ES-I3 (cell line): ENCODE data around the gene WASHC4.
"Not testable (repeated sequence)": the region's sequence is repeated elsewhere in the genome, so short reads cannot be mapped to it uniquely, and the experiment has no call there.

ENCODE experiments used
- H3K36me3 ChIP-seq: 2 replicates; pipeline ENCODE4 v1.6.1; 2013; ENCODE audit warnings: mild to moderate bottlenecking, low read length, control low read depth, moderate library complexity; ENCODE audit not compliant: insufficient read depth
- H3K4me1 ChIP-seq: 2 replicates; pipeline ENCODE4 v1.6.1; 2013; ENCODE audit warnings: mild to moderate bottlenecking, control low read depth, low read length; ENCODE audit not compliant: insufficient read depth
- H3K9ac ChIP-seq: 2 replicates; pipeline ENCODE4 v1.6.1; 2013; ENCODE audit warnings: low read depth, mild to moderate bottlenecking, low read length, moderate library complexity
- H3K9me3 ChIP-seq: 2 replicates; pipeline ENCODE4 v1.6.1; 2013; ENCODE audit warnings: mild to moderate bottlenecking, low read length, moderate library complexity; ENCODE audit not compliant: control insufficient read depth, insufficient read depth

Gene WASHC4

DNA sequence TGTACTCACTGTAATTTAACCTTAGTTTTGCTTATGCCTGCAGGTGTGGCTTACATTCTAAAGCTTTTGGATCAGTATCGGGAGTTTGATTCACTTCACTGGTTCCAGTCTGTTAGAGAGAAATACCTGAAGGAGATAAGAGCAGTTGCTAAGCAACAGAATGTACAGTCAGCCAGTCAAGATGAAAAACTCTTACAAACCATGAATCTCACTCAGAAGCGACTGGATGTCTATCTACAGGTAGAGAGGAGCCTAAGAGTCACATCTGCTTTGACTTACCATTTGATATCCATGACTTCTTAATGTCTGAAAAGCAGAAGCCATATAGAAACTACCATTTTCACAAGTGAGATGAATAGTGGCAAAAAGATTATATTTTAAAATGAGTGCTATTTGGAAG is 56.5 kb downstream of the WASHC4 start:
- Histone ChIP-seq H3K9ac (no peak overlapping the region), H3K4me1 (no peaks in the 10 kb centered on the region), H3K9me3 (no peaks in the 10 kb centered on the region), H3K36me3 (peaks cover 22% of the 10 kb centered on the region)

DNA sequence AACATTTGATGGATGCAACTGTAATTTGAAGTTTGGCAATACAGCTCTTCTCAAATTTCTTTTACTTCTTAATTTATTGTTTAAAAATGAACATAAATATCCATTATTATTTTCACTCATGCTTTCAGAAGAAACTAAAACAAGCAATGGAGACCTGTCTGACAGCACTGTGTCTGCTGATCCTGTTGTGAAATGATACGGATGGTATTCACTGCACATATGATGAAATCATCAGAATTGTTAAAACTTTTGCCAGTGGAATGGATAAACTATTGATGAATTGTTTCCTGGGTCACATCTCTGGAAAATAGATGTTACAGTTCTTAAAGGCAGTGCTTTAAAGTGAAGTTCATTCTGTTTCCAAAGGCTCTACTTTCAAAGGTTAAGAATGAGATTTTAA is 59.2 kb downstream of the WASHC4 start:
- H3K9me3 ChIP-seq: no peaks in the 10 kb centered on the region
- H3K36me3 ChIP-seq: peaks cover 22% of the 10 kb centered on the region
- H3K9ac ChIP-seq: no peak overlapping the region
- no peaks in the 10 kb centered on the region for H3K4me1 ChIP-seq

DNA sequence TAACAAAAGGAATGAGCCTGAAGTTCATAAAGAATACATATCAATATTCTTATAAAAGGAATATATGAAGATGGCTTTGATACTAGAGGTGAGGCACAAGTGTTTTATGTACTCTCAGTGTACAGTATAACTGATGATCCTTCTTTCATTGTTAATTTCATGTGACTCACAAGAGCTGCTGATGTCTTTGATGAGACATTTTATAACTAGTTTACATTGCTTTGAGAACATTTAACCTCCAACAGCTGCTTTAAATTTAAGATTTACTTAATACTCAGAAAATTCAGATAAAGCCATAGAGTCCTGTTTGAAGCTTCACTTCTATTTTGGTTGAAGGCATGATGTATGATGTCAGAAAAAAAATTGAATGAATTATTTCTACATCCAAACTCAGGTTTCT is 59.8 kb downstream of the WASHC4 start:
- Histone ChIP-seq H3K9me3 (no peaks in the 10 kb centered on the region), H3K9ac (no peak overlapping the region), H3K4me1 (no peaks in the 10 kb centered on the region), H3K36me3 (peaks cover 22% of the 10 kb centered on the region)

DNA sequence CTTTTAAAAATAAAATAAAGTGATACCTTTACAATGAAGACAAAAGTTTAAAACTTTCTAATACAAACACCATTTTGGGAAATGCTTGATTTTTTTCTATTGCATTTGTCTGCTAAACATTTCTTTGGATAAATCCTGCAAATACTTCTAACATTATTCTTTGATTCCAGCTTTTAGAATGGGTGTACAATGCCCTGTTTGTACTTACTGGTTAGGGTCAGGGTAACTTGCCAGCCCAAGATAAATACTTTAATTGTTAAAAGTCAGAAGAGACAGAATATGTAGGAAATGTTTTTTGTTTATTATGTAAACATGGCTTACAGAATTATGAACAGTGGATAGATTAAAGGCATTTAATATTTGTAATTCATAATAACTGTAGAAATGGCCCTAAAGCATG is 60.5 kb downstream of the WASHC4 start:
- Histone ChIP-seq H3K9ac (no peak overlapping the region), H3K36me3 (peaks cover 22% of the 10 kb centered on the region), H3K9me3 (no peaks in the 10 kb centered on the region), H3K4me1 (no peaks in the 10 kb centered on the region)

DNA sequence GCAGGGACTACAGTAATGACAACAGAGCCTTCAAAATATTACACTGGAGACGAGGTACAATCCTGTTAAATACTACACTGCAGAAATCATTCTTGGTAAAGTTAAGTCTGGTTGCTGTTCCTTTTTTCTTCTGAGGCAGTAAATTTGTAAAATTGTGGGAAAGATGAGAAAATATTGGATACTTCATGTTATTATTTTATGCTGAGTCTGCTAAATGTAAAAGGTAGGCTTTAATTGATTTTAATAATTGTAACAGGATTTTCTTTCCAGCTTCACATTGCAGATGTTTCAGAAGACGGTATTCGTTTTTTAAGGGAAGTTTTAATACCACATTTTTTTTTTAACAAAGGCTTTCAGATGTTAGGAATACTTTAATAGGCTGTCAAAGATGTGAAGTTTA is 62.6 kb downstream of the WASHC4 start:
- Histone ChIP-seq H3K4me1 (no peaks in the 10 kb centered on the region), H3K9ac (no peak overlapping the region), H3K36me3 (peaks cover 24% of the 10 kb centered on the region), H3K9me3 (no peaks in the 10 kb centered on the region)

DNA sequence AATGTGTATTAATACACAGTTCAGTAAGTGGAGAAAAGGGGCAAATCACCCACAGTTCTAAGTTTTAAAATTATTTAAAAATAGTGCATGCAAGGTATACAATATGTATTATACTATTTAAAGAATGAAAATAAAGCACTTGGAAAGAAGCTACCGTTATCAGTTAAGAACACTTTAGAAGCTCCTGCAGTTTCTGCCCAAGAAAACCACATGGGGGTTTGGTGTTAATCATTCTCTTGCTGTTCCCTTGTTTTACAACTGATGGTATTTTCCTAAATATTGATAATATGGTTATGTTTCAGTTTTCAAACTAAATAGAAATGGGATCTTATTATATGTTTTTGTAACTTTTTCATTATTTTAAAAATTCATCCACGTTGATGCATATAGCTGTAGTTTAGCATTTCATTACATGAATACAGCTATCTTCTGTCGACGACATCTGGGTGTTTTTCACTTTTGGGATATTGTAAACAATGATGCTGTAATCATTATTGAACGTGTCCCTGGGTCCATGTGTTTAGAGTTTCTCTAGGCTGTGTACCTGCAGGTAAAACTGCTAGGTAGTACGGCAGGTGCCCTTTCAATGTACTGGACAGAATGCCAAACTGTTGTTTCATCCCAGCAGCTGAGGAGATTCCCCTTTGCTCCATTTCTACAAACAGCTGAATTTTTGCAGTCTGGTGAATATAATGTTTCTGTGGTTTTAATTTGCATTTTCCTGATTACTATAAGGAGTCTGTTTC is 64.3 kb downstream of the WASHC4 start:
- no peaks in the 10 kb centered on the region for H3K4me1 ChIP-seq
- H3K9ac ChIP-seq: no peak overlapping the region
- no peaks in the 10 kb centered on the region for H3K9me3 ChIP-seq
- peaks cover 19% of the 10 kb centered on the region for H3K36me3 ChIP-seq

DNA sequence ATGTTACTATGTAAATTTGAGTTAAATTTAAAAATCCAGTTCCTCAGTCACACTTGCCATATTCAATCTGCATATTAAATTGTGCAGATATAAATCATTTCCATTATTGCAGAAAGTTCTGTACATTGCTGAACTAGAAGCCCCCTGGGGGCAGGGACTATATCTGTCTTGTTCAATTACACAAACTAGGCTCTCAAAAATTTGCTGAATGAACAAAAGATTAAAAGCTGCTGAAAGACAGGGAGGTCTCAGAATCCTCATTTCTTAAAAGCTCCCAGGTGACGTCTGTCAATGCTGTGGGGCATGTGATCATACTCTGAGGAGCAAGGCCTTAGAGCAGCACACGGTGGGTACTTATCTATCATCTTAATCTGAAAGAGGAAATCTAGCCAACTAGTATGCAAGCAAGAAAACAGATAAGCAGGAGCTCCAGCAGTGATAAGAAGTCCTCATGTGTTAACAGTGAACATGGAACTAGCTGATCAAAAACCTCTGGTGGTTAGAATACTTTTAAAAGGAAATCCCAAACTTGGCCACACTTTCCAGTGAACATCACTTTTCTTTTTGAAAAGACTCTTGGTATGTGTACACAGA is 68.0 kb downstream of the WASHC4 start:
- Histone ChIP-seq H3K9ac (no peak overlapping the region), H3K4me1 (no peaks in the 10 kb centered on the region), H3K9me3 (no peaks in the 10 kb centered on the region), H3K36me3 (peaks cover 14% of the 10 kb centered on the region)

DNA sequence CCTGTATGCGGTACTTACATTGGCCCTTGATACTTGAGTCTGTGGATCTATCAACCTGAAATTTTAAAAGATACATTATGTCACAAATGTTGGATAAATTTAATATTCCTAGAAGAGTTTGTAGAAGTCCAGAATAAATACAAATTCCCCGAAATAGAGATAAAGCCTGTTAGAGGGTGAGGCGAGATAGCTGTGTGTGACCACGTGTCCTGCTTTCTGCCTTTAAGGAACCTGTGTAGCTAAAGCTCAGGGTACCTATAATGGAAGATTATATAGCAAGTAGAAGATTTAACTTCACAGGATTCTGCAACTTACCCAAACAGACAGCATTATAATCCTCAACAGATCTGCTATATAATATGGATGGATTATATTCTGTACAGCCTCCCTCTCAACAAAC is 69.7 kb downstream of the WASHC4 start:
- Histone ChIP-seq H3K9me3 (no peaks in the 10 kb centered on the region; the same call in 1 of the 2 replicates), H3K36me3 (peaks cover 14% of the 10 kb centered on the region), H3K9ac (no peak overlapping the region), H3K4me1 (no peaks in the 10 kb centered on the region)

DNA sequence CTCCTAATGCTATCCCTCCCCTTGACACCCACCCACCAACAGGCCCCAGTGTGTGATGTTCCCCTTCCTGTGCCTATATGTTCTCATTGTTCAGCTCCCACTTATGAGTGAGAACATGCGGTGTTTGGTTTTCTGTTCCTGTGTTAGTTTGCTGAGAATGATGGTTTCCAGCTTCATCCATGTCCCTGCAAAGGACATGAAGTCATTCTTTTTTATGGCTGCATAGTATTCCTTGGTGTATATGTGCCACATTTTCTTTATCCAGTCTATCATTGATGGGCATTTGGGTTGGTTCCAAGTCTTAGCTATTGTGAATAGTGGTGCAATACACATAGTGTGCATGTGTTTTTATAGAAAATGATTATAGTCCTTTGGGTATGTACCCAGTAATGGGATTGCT is 71.6 kb downstream of the WASHC4 start:
- H3K9me3 ChIP-seq, H3K9ac ChIP-seq, H3K36me3 ChIP-seq, H3K4me1 ChIP-seq: not testable (repeated sequence)

DNA sequence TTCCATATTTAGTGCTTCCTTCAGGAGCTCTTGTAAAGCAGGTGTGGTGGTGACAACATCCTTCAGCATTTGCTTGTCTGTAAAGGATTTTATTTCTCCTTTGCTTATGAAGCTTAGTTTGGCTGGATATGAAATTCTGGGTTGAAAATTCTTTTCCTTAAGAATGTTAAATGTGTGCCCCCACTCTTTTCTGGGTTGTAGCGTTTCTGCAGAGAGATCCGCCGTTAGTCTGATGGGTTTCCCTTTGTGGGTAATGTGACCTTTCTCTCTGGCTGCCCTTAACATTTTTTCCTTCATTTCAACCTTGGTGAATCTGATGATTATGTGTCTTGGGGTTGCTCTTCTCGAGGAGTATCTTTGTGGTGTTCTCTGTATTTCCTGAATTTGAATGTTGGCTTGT is 75.9 kb downstream of the WASHC4 start:
- H3K9me3 ChIP-seq, H3K36me3 ChIP-seq, H3K9ac ChIP-seq, H3K4me1 ChIP-seq: not testable (repeated sequence)

DNA sequence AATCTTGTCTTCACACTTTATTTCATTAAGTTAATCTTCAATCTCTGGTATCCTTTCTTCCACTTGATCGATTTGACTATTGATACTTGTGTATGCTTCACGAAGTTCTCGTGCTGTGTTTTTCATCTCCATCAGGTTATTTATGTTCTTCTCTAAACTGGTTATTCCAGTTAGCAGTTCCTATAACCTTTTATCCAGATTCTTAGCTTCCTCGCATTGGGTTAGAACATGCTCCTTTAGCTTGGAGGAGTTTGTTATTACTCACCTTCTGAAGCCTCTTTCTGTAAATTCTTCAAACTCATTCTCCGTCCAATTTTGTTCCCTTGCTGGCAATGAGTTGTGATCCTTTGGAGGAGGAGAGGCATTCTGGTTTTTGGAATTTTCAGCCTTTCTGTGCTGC is 76.4 kb downstream of the WASHC4 start:
- not testable (repeated sequence) for H3K36me3 ChIP-seq, H3K9ac ChIP-seq, H3K9me3 ChIP-seq, H3K4me1 ChIP-seq

DNA sequence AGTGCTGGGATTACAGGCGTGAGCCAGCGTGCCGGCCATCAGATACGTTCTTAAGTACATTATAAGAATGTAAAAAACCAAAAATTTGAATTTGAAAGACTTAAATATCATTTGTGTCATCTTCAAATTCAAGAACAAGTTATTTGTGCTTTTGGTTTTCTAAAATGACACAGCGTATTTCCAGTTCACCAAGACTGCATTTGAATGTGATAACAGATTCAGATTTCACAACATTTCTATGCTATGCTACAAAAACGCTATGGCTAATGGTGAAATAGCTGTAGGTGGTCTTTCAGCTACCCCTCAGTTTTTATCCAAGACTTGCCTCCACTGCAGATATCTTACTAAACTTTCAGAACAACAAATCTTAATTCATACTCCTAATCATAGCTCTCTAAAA is 81.8 kb downstream of the WASHC4 start:
- Histone ChIP-seq H3K36me3 (peaks cover 20% of the 10 kb centered on the region), H3K9ac (no peak overlapping the region)

DNA sequence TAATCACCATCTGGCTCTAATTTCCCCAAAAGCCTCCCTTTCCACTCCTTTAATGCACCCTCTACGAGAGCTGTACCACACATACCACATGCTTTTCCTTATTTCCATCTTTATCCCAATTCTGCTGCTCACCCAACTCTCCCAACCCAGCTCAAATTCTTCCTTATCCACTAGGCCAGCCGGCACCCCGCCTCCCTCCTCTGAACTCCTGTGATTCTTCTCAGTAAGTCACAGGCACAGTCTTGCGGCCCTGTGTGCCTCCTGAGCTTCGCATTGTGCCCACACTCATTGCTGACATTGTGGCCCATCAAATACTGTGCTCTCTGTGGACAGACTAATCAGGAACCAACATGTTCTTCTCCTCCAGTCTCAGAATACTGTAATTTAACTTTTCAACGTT is 83.0 kb downstream of the WASHC4 start:
- H3K9ac ChIP-seq: no peak overlapping the region
- H3K4me1 ChIP-seq: no peaks in the 10 kb centered on the region
- no peaks in the 10 kb centered on the region for H3K9me3 ChIP-seq
- peaks cover 19% of the 10 kb centered on the region for H3K36me3 ChIP-seq

More for the DNA sequence above, 81.8 kb downstream of the WASHC4 start:
- Histone ChIP-seq H3K9me3 (no peaks in the 10 kb centered on the region), H3K4me1 (no peaks in the 10 kb centered on the region)

DNA sequence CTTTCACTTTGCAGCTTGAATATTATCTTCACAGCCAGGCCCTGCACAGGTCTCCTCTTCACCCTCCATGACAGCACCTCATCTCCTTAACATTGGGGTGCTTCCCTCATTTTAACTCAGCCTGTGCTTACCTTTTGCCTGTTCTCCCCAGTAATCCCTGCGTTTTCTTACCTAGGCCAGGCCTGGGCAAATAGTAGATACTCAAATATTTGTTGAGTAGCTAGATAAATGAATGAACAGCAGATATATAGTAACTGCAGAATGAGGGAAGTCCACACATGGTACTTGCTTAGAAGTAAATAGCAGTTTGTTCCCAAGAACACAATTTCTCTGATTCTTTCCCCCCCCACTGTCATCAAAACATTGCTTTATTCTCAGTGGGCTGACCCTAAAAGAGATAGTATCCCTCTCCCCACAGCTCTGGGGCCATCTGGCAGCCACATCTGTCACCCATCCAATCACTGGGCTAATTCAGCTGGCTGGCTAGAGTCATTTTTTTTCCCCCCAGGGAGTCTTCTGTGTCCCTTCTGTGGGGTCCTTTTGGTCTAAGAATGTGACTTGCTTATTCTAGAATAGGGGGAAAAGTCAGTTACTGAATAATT is 85.2 kb downstream of the WASHC4 start:
- Histone ChIP-seq H3K36me3 (peaks cover 20% of the 10 kb centered on the region), H3K9ac (no peak overlapping the region), H3K9me3 (no peaks in the 10 kb centered on the region), H3K4me1 (no peaks in the 10 kb centered on the region)

DNA sequence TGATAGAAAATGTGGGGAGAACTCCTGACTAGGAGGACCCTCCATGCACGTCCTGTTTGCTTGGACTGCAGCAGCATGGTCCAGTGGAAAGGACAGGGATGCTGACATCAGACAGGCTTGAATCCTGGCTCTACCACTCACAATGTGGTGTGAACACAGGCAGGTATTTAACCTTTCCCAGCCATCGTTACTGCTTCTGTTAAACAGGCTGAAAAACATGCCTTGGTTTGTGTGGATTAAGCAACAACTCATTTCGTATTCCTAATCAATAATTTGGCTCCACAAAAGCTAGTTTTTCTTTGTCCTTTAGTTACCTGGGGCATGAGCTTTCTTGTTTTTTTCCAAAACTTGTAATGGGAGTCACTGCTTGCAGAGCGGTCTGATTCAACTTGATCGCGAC is 87.4 kb downstream of the WASHC4 start:
- H3K9me3 ChIP-seq: no peaks in the 10 kb centered on the region
- H3K36me3 ChIP-seq: peaks cover 17% of the 10 kb centered on the region
- no peak overlapping the region for H3K9ac ChIP-seq

More for the DNA sequence above, 87.4 kb downstream of the WASHC4 start:
- peaks cover 4% of the 10 kb centered on the region; the same call in 1 of the 2 replicates for H3K4me1 ChIP-seq
